HG02870 (cell line): ENCODE results near the gene USF3.

Experiments used
- ATAC-seq: cut with Tn5 transposase; IDR thresholded peaks from one replicate; pipeline ENCODE4 v1.9.1; 2021; ENCODE audit warnings: mild to moderate bottlenecking, moderate library complexity; ENCODE audit not compliant: unreplicated experiment

USF3 gene, protein sequence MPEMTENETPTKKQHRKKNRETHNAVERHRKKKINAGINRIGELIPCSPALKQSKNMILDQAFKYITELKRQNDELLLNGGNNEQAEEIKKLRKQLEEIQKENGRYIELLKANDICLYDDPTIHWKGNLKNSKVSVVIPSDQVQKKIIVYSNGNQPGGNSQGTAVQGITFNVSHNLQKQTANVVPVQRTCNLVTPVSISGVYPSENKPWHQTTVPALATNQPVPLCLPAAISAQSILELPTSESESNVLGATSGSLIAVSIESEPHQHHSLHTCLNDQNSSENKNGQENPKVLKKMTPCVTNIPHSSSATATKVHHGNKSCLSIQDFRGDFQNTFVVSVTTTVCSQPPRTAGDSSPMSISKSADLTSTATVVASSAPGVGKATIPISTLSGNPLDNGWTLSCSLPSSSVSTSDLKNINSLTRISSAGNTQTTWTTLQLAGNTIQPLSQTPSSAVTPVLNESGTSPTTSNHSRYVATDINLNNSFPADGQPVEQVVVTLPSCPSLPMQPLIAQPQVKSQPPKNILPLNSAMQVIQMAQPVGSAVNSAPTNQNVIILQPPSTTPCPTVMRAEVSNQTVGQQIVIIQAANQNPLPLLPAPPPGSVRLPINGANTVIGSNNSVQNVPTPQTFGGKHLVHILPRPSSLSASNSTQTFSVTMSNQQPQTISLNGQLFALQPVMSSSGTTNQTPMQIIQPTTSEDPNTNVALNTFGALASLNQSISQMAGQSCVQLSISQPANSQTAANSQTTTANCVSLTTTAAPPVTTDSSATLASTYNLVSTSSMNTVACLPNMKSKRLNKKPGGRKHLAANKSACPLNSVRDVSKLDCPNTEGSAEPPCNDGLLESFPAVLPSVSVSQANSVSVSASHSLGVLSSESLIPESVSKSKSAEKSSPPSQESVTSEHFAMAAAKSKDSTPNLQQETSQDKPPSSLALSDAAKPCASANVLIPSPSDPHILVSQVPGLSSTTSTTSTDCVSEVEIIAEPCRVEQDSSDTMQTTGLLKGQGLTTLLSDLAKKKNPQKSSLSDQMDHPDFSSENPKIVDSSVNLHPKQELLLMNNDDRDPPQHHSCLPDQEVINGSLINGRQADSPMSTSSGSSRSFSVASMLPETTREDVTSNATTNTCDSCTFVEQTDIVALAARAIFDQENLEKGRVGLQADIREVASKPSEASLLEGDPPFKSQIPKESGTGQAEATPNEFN (N-terminal part only)

GRCh38 chr3:113695786-113696645 is at the start of gene USF3:
Gene USF3, minus strand, starts transcription at chr3:113696642. Its CDS starts 21,764 bp downstream, at chr3:113674878.
- peak; percentile 60 for ATAC-seq

DNA sequence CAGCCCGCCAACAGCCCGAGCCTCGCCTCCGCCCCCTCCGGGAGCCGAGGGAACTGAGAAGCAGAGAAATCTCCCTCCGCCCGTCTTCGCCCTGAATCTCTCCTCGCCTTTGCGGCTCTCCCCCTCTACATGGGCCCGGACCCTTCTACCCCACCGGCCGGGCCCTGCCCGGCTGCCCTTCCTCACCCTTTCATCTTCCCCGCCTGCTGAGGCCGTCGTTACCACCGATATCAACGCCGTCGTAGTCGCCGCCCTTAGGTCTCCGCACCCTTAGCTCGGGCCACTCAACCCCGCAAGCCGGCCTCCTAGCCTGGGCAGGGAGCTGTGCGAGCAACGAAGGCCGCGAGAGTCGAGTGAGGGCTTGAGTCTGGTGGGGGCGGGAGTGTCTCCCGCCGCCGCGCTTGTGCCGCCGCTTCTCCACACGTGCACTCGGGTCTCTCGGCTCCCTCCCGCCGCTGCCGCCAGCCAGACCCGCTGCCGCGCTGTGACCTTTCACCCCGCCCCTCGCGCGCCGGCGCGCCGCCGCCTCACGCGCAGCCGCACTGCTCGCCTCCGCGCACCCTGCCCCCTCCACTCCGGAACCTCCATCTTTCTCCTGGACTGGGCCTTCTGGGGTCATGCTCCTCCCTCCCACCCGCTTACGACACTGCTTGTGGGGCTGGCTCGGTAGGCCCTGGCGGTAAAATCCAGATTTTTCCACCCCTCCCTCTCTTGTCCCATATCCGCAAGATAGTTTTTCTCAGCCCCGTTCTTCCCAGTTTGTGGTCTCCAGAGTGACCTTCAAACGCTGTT is 49.5 kb upstream of the USF3 start, which contains the start of gene NAA50:
NAA50 (minus strand) TSS at position 494 of the 792 bp plus-strand sequence; CDS start at position 194, 300 bp downstream.
- peak; percentile 39 for ATAC-seq

GRCh38 chr3:113744941-113745755 is 48.7 kb upstream of the USF3 start:
- ATAC-seq = peak; percentile 61

DNA sequence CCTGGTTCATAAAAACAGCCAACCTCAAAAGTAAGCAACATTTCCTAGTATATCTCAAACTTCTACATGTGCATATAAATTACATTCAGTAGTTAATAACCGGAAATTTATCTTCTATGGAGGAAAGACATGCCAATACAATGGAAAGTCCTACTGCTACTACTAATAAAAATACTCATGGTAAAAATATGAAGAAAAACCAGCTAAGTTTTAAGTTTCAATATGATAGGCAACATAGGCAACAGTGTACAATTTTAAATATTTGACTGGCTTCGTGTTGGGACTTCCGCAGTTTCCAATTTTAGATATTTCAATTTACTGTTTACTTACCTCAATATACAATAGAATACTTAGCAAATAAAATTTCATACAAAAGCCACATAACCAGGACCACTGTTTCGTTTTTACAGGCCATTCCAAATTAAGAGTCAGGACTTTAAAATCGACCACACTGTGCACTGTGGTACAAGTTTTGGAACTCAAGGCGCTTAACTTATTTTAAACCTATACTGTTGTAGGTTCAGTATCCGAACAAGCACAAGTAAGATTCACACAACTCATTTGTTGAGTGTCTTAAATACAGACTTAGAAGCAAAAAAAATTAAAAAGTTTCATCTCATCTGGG is 46.7 kb upstream of the USF3 start:
- no peak for ATAC-seq

DNA sequence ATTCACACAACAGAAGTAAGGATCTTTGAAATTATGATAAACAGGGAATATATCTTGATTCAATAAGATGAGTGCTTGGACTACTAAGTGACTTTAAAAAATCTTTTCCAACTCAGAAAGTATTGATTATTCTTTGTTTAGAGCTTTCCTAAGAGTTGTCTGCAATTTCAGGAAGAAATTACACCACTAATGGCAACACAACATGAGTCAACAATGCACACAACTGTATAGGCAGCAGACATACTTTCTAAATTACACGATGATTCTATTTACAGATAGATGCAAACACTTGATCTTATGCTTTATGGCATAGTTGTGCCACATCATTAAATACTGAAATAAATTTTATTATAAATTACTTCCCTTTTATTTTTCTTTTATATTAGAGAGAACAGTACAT is 45.2 kb upstream of the USF3 start:
- no peak for ATAC-seq

DNA sequence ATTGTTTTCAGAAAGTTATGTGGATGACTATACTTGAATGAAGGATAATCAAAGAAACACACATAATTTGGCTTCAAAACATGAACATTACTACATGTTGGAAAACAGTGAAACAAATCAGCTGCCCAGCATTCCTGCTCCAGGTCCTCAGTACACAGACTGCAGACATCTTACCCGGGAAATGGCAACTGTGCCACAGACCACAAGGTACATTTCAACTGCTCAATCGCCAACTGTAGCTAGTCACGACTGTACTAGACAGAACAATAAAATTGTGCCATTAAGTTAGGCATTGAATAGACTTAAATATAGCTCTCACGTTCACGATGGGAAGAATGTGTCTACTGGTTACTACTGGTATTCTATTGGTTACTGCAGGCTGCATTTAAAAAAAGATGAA is 44.6 kb upstream of the USF3 start:
- ATAC-seq = no peak

DNA sequence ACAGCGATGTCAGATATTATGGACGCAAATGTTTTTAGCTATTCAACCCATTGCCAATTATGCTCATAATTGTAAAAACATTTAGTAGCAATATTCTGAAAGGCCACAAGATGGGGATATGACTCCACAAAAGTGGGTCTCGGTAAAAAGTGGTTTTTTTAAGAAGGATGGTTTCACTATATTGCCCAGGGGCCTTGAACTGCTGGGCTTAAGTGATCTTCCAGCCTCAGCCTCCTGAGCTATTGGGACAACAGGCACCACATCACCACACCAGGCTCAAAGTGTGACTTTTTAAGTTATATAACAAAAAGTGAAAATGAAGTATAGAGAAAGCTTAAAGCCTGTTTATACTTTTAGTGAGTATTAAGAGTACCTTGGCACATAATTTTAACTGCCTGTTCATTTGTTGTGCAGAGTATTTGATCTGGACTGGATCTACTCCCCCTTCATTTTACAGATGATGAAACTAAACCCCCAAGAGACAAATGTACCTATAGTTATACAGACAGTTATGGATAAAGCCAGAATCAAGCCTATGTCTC is 40.2 kb upstream of the USF3 start:
- peak; percentile 75 for ATAC-seq

DNA sequence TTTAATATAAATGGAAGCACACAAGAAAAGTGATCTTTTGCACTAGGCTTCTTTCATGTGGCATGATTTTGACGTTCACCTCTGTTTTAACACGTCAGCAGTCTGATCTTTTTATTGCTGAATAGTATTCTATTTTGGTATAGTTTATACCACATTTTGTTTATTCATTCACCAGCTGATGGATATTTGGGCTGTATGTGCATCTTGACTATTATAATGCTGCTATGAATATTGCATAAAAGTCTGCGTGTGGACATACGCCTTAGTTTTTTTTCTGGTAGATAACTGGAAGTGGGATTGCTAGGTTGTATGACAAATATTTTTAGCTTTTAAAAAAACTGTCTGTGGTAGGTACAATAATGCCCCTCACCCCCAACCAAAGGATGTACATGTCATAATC is 35.3 kb upstream of the USF3 start:
- ATAC-seq = no peak

DNA sequence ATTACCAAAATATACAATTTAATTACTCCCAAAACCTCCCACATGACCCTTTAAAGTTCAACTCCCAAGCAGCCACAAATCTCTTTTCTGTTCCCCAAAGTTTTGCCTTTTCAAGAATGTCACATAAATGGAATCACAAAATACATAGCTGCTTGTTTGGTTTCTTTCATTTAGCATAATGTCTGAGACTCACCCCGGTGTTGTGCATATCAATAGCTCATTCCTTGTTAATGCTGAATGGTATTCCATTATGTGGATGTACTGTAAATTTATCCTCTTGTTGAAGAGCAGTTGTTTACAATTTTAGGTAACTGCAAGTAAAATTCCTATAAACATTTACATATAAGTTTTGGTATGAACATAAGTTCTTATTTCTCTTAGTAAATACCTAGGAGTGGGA is 34.1 kb upstream of the USF3 start:
- ATAC-seq = no peak

GRCh38 chr3:113728661-113729060 is 32.2 kb upstream of the USF3 start:
- no peak for ATAC-seq

- no peak for ATAC-seq
These were observed 25.2 kb upstream of the USF3 start for GRCh38 chr3:113721636-113722035.

DNA sequence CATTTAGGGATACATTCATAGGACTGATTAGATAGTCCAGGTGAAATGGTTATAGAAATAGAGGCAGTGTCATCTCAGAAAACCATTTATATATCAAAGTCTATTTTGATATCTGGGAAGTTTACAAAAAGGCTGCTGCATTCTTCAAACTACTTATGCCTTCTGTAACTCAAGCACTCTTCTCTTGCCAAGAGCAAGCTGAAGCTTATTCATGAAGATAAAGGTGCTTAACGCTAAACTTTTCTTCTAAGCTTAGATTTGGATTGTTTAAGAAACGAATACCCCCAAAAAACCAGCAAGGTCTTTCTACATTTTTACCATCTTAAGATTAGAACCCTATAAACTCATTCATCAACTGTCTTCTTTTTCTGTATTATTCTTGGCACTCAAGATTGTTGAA is 23.3 kb upstream of the USF3 start:
- no peak for ATAC-seq

DNA sequence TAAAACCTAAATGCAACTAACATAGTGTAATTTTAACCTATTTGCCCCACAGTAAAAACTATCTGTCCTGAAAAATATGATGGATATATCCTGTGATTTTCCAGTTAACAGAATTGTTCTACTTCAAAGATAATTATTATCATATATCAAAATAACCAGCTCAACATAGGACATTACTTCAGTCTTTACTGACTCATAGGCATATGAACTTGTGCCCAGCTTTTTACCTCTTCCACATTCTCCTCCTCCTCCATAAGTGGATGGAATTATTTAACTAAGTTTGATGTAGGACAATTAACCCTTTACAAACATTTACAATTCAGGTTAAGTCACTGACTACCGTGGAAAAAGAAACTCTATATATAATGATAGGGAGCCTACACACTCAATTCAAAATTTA is 22.9 kb upstream of the USF3 start:
- no peak for ATAC-seq

- ATAC-seq = no peak
These were observed 21.4 kb upstream of the USF3 start for GRCh38 chr3:113717818-113718217.

GRCh38 chr3:113717308-113717707 is 20.9 kb upstream of the USF3 start:
- ATAC-seq = no peak

DNA sequence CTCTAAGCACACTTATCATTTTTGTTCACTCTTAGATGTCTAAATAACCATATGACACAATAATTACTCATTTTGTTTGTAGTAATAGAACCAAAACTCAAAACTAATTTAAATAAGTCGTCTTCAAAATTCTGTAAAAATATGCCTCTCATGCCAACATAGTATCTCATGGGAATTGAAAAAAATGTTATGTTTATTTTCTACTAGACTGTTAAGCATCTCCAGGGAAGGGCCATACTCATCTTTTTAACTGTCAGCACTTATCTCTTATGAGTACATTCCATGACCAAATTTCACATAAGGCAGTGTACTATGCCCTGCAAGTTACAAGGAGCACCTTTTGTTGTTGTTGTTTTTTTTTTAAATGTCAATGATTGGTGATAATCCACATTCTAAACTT is 18.3 kb upstream of the USF3 start:
- no peak for ATAC-seq

GRCh38 chr3:113712129-113712528 is 15.7 kb upstream of the USF3 start:
- no peak for ATAC-seq

DNA sequence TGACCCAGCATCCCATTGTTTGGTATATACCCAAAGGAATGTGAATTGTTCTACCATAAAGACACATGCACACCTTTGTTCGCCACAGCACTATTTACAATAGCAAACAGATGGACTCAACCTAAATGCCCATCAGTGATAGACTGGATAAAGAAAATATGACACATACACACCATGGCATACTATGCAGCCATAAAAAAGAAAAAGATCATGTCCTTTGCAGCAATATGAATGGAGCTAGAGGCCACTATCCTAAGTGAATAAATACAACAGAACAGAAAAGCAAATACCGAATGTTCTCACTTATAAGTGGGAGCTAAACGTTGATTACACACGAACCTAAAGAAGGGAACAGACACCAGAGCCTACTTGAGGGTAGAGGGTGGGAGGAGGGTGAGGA is 11.4 kb upstream of the USF3 start:
- no peak for ATAC-seq
